ENCODE results near the gene ABCC4.

Gene ABCC4

GRCh38 chr13:95050800-95051615, 250.2 kb downstream of the ABCC4 start:
- no peak for DNase-seq (ENCODE audit: low read depth)
- TF ChIP-seq CTCF (IDR thresholded peaks at IDR 0.05; ENCODE audit: control insufficient read depth, insufficient read depth, low read depth, low read length, missing control alignments), result no peak
- no peak overlapping the region for H3K4me3 ChIP-seq (ENCODE audit: control insufficient read depth, low read depth, low read length)

GRCh38 chr13:95049772-95050171, 251.5 kb downstream of the ABCC4 start:
- DNase-seq (ENCODE audit: low read depth), result no peak
- no peak overlapping the region for H3K4me3 ChIP-seq (ENCODE audit: control insufficient read depth, low read depth, low read length)
- TF ChIP-seq CTCF (IDR thresholded peaks at IDR 0.05; ENCODE audit: control insufficient read depth, insufficient read depth, low read depth, low read length, missing control alignments), result no peak

GRCh38 chr13:95044452-95045205, 256.6 kb downstream of the ABCC4 start:
- no peak for DNase-seq (ENCODE audit: low read depth)
- no peak for TF ChIP-seq CTCF (IDR thresholded peaks at IDR 0.05; ENCODE audit: control insufficient read depth, insufficient read depth, low read depth, low read length, missing control alignments)
- no peak overlapping the region for H3K4me3 ChIP-seq (ENCODE audit: control insufficient read depth, low read depth, low read length)

GRCh38 chr13:95039415-95039814, 261.8 kb downstream of the ABCC4 start:
- no peak for TF ChIP-seq CTCF (IDR thresholded peaks at IDR 0.05; ENCODE audit: control insufficient read depth, insufficient read depth, low read depth, low read length, missing control alignments)
- DNase-seq (ENCODE audit: low read depth), result no peak
- no peak overlapping the region for H3K4me3 ChIP-seq (ENCODE audit: control insufficient read depth, low read depth, low read length)

- no peak for TF ChIP-seq CTCF (IDR thresholded peaks at IDR 0.05; ENCODE audit: control insufficient read depth, insufficient read depth, low read depth, low read length, missing control alignments)
- no peak overlapping the region for H3K4me3 ChIP-seq (ENCODE audit: control insufficient read depth, low read depth, low read length)
- DNase-seq (ENCODE audit: low read depth), result no peak
Observed at GRCh38 chr13:95038949-95039348, 262.3 kb downstream of the ABCC4 start.

- DNase-seq (ENCODE audit: low read depth), result no peak
- no peak for TF ChIP-seq CTCF (IDR thresholded peaks at IDR 0.05; ENCODE audit: control insufficient read depth, insufficient read depth, low read depth, low read length, missing control alignments)
- H3K4me3 ChIP-seq (ENCODE audit: control insufficient read depth, low read depth, low read length), result no peak overlapping the region
Observed at GRCh38 chr13:95035311-95036109, 265.7 kb downstream of the ABCC4 start.

All from AG09309 (cell line).